IMR-90 (cell line): ENCODE results near the gene NCOA3. TPM values are rescaled to one million over a fixed set of nuclear protein-coding genes. Genes with fewer than 3 reads are reported as not detected.

Experiments
- ATAC-seq: fragments of 200-7000 bp; cut with Tn5 transposase; 2 replicates; pipeline ENCODE4 v1.9.1; 2020; ENCODE audit warnings: low read depth, mild to moderate bottlenecking, moderate library complexity
- BruUV-seq: library from RNA; stranded (reverse); fragments of 400-500 nt; replicated peaks from 2 replicates; lab custom pipeline; 2021; lab: Mats Ljungman, UMichigan
- CTCF ChIA-PET: fragments of 300-600 bp; formaldehyde crosslinking; extraction: SDS; loops from one replicate; lab custom pipeline; 2021; ENCODE audit warnings: antibody characterized with exemption; lab: Yijun Ruan, JAX
- POLR2A ChIA-PET: fragments of 300-600 bp; sonication (Branson Sonifier 250); formaldehyde crosslinking; loops from one replicate; lab custom pipeline; 2022; ENCODE audit warnings: antibody characterized with exemption; ENCODE audit not compliant: unreplicated experiment; lab: Charles Lee
- DNase-seq: peaks from one replicate; pipeline ENCODE4 v3.0.0; 2013
- H2AFZ ChIP-seq: replicated peaks from 2 replicates; pipeline ENCODE3; 2013; ENCODE audit warnings: low read length, mild to moderate bottlenecking; ENCODE audit not compliant: poor library complexity
- H2AK5ac ChIP-seq: 2 replicates; pipeline ENCODE4 v1.6.1; 2013; ENCODE audit warnings: low read depth, low read length, inconsistent platforms
- H2AK9ac ChIP-seq: replicated peaks from 2 replicates; pipeline ENCODE3; 2013; ENCODE audit warnings: mild to moderate bottlenecking, low read depth, low read length, moderate library complexity; ENCODE audit not compliant: poor library complexity
- H2BK120ac ChIP-seq: 2 replicates; pipeline ENCODE4 v1.6.1; 2013; ENCODE audit warnings: low read depth, low read length, inconsistent platforms
- H2BK15ac ChIP-seq: 3 replicates; pipeline ENCODE4 v1.6.1; 2013; ENCODE audit warnings: low read depth, low read length, inconsistent platforms
- H2BK20ac ChIP-seq: 2 replicates; pipeline ENCODE4 v1.6.1; 2013; ENCODE audit warnings: low read depth, mild to moderate bottlenecking, inconsistent platforms, low read length, moderate library complexity
- H2BK5ac ChIP-seq: 2 replicates; pipeline ENCODE4 v1.6.1; 2013; ENCODE audit warnings: mild to moderate bottlenecking, low read depth, low read length, inconsistent platforms; ENCODE audit not compliant: poor library complexity, severe bottlenecking
- H3K14ac ChIP-seq: replicated peaks from 2 replicates; pipeline ENCODE4 v1.6.1; 2013; ENCODE audit warnings: low read depth, low read length, inconsistent platforms
- H3K18ac ChIP-seq: 2 replicates; pipeline ENCODE4 v1.6.1; 2013; ENCODE audit warnings: low read depth, low read length, control low read depth
- H3K23ac ChIP-seq: 2 replicates; pipeline ENCODE4 v1.6.1; 2013; ENCODE audit warnings: low read depth, low read length, inconsistent platforms
- H3K27ac ChIP-seq: 2 replicates; pipeline ENCODE4 v1.5.1; 2013; ENCODE audit warnings: mild to moderate bottlenecking, control low read depth, low read length; ENCODE audit not compliant: insufficient read depth
- H3K27me3 ChIP-seq: 2 replicates; pipeline ENCODE4 v1.6.1; 2013; ENCODE audit warnings: low read length; ENCODE audit not compliant: control insufficient read depth, insufficient read depth
- H3K36me3 ChIP-seq: 2 replicates; pipeline ENCODE4 v1.6.1; 2013; ENCODE audit warnings: low read length, mixed read lengths; ENCODE audit not compliant: control insufficient read depth, insufficient read depth
- H3K4ac ChIP-seq: 2 replicates; pipeline ENCODE4 v1.6.1; 2013; ENCODE audit warnings: low read depth, low read length, inconsistent platforms
- H3K4me1 ChIP-seq: 2 replicates; pipeline ENCODE4 v1.6.1; 2013; ENCODE audit warnings: low read length, mixed read lengths; ENCODE audit not compliant: control insufficient read depth, insufficient read depth
- H3K4me2 ChIP-seq: 2 replicates; pipeline ENCODE4 v1.6.1; 2013; ENCODE audit warnings: low read depth, mild to moderate bottlenecking, control low read depth, low read length, moderate library complexity
- H3K4me3 ChIP-seq: 2 replicates; pipeline ENCODE4 v1.5.1; 2013; ENCODE audit warnings: low read depth, mild to moderate bottlenecking, control low read depth, low read length, moderate library complexity; ENCODE audit not compliant: insufficient read depth
- H3K56ac ChIP-seq: 2 replicates; pipeline ENCODE4 v1.6.1; 2013; ENCODE audit warnings: low read length, inconsistent platforms; ENCODE audit not compliant: insufficient read depth; ENCODE audit errors: extremely low read depth
- H3K79me1 ChIP-seq, 2 experiments: 2 replicates each; pipeline ENCODE4 v1.6.1; 2013; ENCODE audit warnings: low read length in 2 of 2, inconsistent platforms in 1 of 2, low read depth in 1 of 2
- H3K9ac ChIP-seq: 2 replicates; pipeline ENCODE4 v1.6.1; 2013; ENCODE audit warnings: low read depth, low read length, control low read depth
- H3K9me1 ChIP-seq: 2 replicates; pipeline ENCODE4 v1.6.1; 2013; ENCODE audit warnings: low read length, inconsistent platforms; ENCODE audit not compliant: insufficient read depth
- H3K9me3 ChIP-seq: 2 replicates; pipeline ENCODE4 v1.6.1; 2013; ENCODE audit warnings: low read length; ENCODE audit not compliant: control insufficient read depth, insufficient read depth
- H4K20me1 ChIP-seq: 2 replicates; pipeline ENCODE4 v1.6.1; 2013; ENCODE audit warnings: low read length, inconsistent platforms; ENCODE audit not compliant: insufficient read depth
- H4K5ac ChIP-seq: 2 replicates; pipeline ENCODE4 v1.6.1; 2013; ENCODE audit warnings: mild to moderate bottlenecking, low read depth, low read length, control low read depth
- H4K8ac ChIP-seq, 2 experiments: 2 replicates each; pipeline ENCODE4 v1.6.1; 2013; ENCODE audit warnings: low read depth in 2 of 2, low read length in 2 of 2, control low read depth in 1 of 2, inconsistent platforms in 1 of 2
- H4K91ac ChIP-seq: 2 replicates; pipeline ENCODE4 v1.6.1; 2013; ENCODE audit warnings: low read depth, low read length, inconsistent platforms; ENCODE audit not compliant: insufficient read depth
- BHLHE40 ChIP-seq: fragments of 150-350 bp; IDR thresholded peaks from 2 replicates; pipeline ENCODE4 v1.6.1; 2016; ENCODE audit warnings: mild to moderate bottlenecking, low read depth, low read length
- CEBPB ChIP-seq: IDR thresholded peaks from 2 replicates; pipeline ENCODE4 v1.6.1; 2012; ENCODE audit warnings: low read depth, low read length, improper control_type of control experiment
- FOS ChIP-seq: fragments of 150-350 bp; IDR thresholded peaks from 2 replicates; pipeline ENCODE4 v1.6.1; 2016; ENCODE audit warnings: low read depth, low read length
- MAFK ChIP-seq: IDR thresholded peaks from 2 replicates; pipeline ENCODE4 v1.6.1; 2012; ENCODE audit warnings: low read depth, low read length, improper control_type of control experiment
- MAZ ChIP-seq: IDR thresholded peaks from 2 replicates; pipeline ENCODE4 v1.6.1; 2012; ENCODE audit warnings: low read depth, mild to moderate bottlenecking, low read length, improper control_type of control experiment, moderate library complexity, borderline replicate concordance
- MXI1 ChIP-seq: IDR thresholded peaks from 2 replicates; pipeline ENCODE4 v1.6.1; 2012; ENCODE audit warnings: low read depth, mild to moderate bottlenecking, low read length, moderate library complexity, borderline replicate concordance
- NFE2L2 ChIP-seq: fragments of 150-350 bp; IDR thresholded peaks from 2 replicates; pipeline ENCODE4 v1.6.1; 2016; ENCODE audit warnings: low read depth, mild to moderate bottlenecking, low read length
- POLR2A ChIP-seq: IDR thresholded peaks from 2 replicates; pipeline ENCODE4 v1.6.1; 2012; ENCODE audit warnings: mild to moderate bottlenecking, low read depth, low read length
- RAD21 ChIP-seq: IDR thresholded peaks from 2 replicates; pipeline ENCODE4 v1.6.1; 2012; ENCODE audit warnings: low read length, improper control_type of control experiment
- SMC3 ChIP-seq: fragments of 150-350 bp; IDR thresholded peaks from 2 replicates; pipeline ENCODE4 v1.6.1; 2016; ENCODE audit warnings: low read depth, mild to moderate bottlenecking, antibody characterized with exemption, low read length, moderate library complexity
- WGBS, 2 experiments: methylation state at CpG; one replicate each; pipeline versions ENCODE4 v1.1.5 to v1.1.7; 2013; ENCODE audit warnings: missing lambda C conversion rate in 2 of 2; ENCODE audit not compliant: insufficient read length in 1 of 2; ENCODE audit errors: extremely low coverage in 2 of 2; 5-methylcytosine and 5-hydroxymethylcytosine counted together
- dilution Hi-C: fragments of 300-500 bp; cut with HindIII; formaldehyde crosslinking; loops from one replicate; pipeline ENCODE4 v1.14.3; 2018; ENCODE audit warnings: low sequenced_read_pairs; ENCODE audit not compliant: unreplicated experiment
- in situ Hi-C: fragments of 300-500 bp; cut with MboI; formaldehyde crosslinking; loops from 3 replicates; pipeline ENCODE4 v1.14.3; 2019; ENCODE audit warnings: low sequenced_read_pairs, inconsistent platforms, mixed read lengths
- intact Hi-C: fragments of 100-400 bp; cut with micrococcal nuclease; formaldehyde crosslinking; loops from 2 replicates; pipeline ENCODE4 v1.10.0; 2022
- polyA plus RNA-seq, 3 experiments: library from polyadenylated mRNA; depleted of rRNA; stranded (reverse); fragments of >200 nt; gene quantifications; 2 replicates each; pipeline ENCODE4 v1.2.3, GENCODE V29; 2012; ENCODE audit warnings: low replicate concordance in 1 of 3
- total RNA-seq: library from RNA; depleted of rRNA; stranded (reverse); fragments of >200 nt; gene quantifications from 2 replicates; pipeline ENCODE4 v1.2.3, GENCODE V29; 2012

NCOA3 gene
- total and polyA plus RNA-seq, 2 of the 4 experiments (the other 2 are of a cell fraction) = 8.8 to 29.0 TPM

DNA sequence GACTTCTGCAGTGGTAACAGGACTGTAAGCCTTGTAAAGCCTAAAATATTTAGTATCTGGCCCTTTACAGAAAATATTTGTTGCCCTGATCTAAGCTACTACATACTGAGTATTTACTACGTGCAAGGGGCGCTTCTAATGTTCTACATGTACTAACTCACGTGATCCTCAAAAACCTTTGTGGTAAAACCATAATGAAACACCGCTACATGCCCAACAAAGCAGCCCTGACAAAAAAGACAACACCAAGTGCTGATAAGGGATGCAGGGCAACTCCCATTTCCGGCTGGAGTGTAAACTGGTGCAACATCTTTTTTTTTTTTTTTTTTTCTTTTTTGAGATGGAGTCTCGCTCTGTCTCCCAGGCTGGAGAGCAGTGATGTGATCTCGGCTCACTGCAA, 198.6 kb downstream of the NCOA3 start:
- Histone ChIP-seq H2BK20ac (no peak overlapping the region), H2BK15ac (no peak overlapping the region), H3K36me3 (no peaks in the 10 kb centered on the region), H3K4me2 (no peak overlapping the region), H3K14ac (no peak overlapping the region), H3K18ac (no peak overlapping the region), H3K4ac (no peak overlapping the region), H3K4me3 (no peak overlapping the region), H2BK120ac (no peak overlapping the region), H3K4me1 (no peaks in the 10 kb centered on the region; the same call in 1 of the 2 replicates), H2BK5ac (no peak overlapping the region), H3K79me1 (no peaks in the 10 kb centered on the region), H2AK5ac (no peak overlapping the region), H3K27ac (no peak overlapping the region), H3K27me3 (no peaks in the 10 kb centered on the region), H3K9ac (no peak overlapping the region), H3K9me1 (no peaks in the 10 kb centered on the region), H4K91ac (no peak overlapping the region), H3K56ac (no peak overlapping the region), H3K9me3 (no peaks in the 10 kb centered on the region), H4K8ac (no peak overlapping the region), H3K23ac (no peak overlapping the region), H4K20me1 (no peaks in the 10 kb centered on the region), H2AFZ (no peak overlapping the region), H2AK9ac (no peak overlapping the region), H4K5ac (no peak overlapping the region)
- no peak for ATAC-seq
- BruUV-seq = no TSS peak
- dilution Hi-C loops (no loop called here), intact Hi-C loops (no loop called here), in situ Hi-C loops (no loop called here)
- DNase-seq = no peak
- TF ChIP-seq NFE2L2 (no peak), RAD21 (no peak), FOS (no peak), MAZ (no peak), CEBPB (no peak), SMC3 (no peak), MAFK (no peak), BHLHE40 (no peak), POLR2A (no peak), MXI1 (no peak)
- POLR2A ChIA-PET = no interaction called here
- WGBS, 2 experiments = 84% methylated on average over 3 of the region's 7 CpGs; no CpG with 5 or more reads in 1 of the 2 experiments
- CTCF ChIA-PET = no interaction called here
